GM12878 (cell line): ENCODE measurements around the gene ADGB.

Experiments used
- DPF2 ChIP-seq: fragments of 450-650 bp; IDR thresholded peaks from 2 replicates; pipeline ENCODE4 v1.6.1; 2017; ENCODE audit warnings: mild to moderate bottlenecking
- NFYB ChIP-seq: IDR thresholded peaks from 2 replicates; pipeline ENCODE4 v1.6.1; 2011; ENCODE audit warnings: low read depth, mild to moderate bottlenecking, low read length, improper control_type of control experiment, moderate library complexity; ENCODE audit not compliant: insufficient read depth
- NRF1 ChIP-seq: conservative IDR thresholded peaks from 2 replicates; pipeline ENCODE4 v1.6.1; 2011; ENCODE audit warnings: mild to moderate bottlenecking, low read depth, low read length, improper control_type of control experiment
- POLR2AphosphoS5 ChIP-seq: IDR thresholded peaks from 2 replicates; pipeline ENCODE4 v1.6.1; 2011; ENCODE audit warnings: mild to moderate bottlenecking, low read length, inconsistent platforms
- POU2F2 ChIP-seq: IDR thresholded peaks from 3 replicates; pipeline ENCODE4 v1.6.1; 2011; ENCODE audit warnings: low read depth, mild to moderate bottlenecking, low read length, borderline replicate concordance
- ZNF207 ChIP-seq: fragments of 450-650 bp; IDR thresholded peaks from 2 replicates; pipeline ENCODE4 v1.6.1; 2014; ENCODE audit warnings: antibody characterized with exemption, mild to moderate bottlenecking, borderline replicate concordance
- TF ChIP-seq, protein P1 (sequence below): IDR thresholded peaks from 2 replicates; pipeline ENCODE4 v1.6.1; 2012; ENCODE audit warnings: low read depth, low read length, improper control_type of control experiment
- TF ChIP-seq, protein P2 (sequence below), 3 experiments: IDR thresholded peaks in 2 of 3; conservative IDR thresholded peaks in 1 of 3; 2 replicates each; pipeline ENCODE4 v1.5.1; 2011; ENCODE audit warnings: low read depth in 3 of 3, low read length in 3 of 3, mild to moderate bottlenecking in 3 of 3, control low read depth in 2 of 3, moderate library complexity in 2 of 3, inconsistent platforms in 1 of 3, mixed read lengths in 1 of 3; ENCODE audit not compliant: control insufficient read depth in 2 of 3, insufficient read depth in 1 of 3; ENCODE audit errors: extremely low read depth in 1 of 3

DNA sequence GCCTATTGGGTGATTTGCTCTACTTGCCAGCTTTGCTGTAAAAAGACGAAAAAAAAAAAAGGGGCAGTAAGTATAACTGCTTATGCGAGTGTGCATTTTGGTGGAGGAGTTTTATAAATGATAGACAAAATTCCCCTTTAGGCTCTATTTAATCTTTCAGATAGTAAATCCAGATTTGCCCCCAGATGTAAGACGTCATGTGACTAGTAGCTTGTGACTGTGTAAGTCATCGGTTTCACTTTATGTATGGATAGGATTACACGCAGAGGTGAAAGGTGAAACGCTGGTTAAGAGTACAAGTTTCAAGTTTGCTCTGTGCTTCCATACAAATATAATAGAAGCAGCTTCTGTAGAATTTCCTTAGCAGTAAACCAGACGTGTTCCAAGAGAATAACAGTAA lies 47.2 kb upstream of the ADGB start:
- TF ChIP-seq, protein P1, sequence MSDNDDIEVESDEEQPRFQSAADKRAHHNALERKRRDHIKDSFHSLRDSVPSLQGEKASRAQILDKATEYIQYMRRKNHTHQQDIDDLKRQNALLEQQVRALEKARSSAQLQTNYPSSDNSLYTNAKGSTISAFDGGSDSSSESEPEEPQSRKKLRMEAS = no peak
- TF ChIP-seq POLR2AphosphoS5 = no peak
- TF ChIP-seq, protein P2, sequence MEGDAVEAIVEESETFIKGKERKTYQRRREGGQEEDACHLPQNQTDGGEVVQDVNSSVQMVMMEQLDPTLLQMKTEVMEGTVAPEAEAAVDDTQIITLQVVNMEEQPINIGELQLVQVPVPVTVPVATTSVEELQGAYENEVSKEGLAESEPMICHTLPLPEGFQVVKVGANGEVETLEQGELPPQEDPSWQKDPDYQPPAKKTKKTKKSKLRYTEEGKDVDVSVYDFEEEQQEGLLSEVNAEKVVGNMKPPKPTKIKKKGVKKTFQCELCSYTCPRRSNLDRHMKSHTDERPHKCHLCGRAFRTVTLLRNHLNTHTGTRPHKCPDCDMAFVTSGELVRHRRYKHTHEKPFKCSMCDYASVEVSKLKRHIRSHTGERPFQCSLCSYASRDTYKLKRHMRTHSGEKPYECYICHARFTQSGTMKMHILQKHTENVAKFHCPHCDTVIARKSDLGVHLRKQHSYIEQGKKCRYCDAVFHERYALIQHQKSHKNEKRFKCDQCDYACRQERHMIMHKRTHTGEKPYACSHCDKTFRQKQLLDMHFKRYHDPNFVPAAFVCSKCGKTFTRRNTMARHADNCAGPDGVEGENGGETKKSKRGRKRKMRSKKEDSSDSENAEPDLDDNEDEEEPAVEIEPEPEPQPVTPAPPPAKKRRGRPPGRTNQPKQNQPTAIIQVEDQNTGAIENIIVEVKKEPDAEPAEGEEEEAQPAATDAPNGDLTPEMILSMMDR (IDR thresholded peaks at IDR 0.05 in 2 of 3, conservative IDR thresholded peaks at IDR 0.05 in 1 of 3; ENCODE audit: control insufficient read depth in 2 of 3, extremely low read depth in 1 of 3, insufficient read depth in 1 of 3, low read depth in 3 of 3, low read length in 3 of 3) = no peak
- no peak for TF ChIP-seq POU2F2
- TF ChIP-seq DPF2 = no peak
- TF ChIP-seq NRF1 = no peak
- TF ChIP-seq NFYB = no peak
- no peak for TF ChIP-seq ZNF207
